H9 (cell line): ENCODE results near the gene HMGCS2. TPM values are rescaled to one million over a fixed set of nuclear protein-coding genes. Genes with fewer than 3 reads are reported as not detected.

Experiments used
- DNase-seq: peaks from one replicate; pipeline ENCODE4 v3.0.0-alpha.2; 2017
- H2AFZ ChIP-seq: one replicate; pipeline ENCODE4 v1.6.1; 2013; ENCODE audit warnings: mild to moderate bottlenecking, low read length, control low read depth, moderate library complexity
- H2AK5ac ChIP-seq: 2 replicates; pipeline ENCODE4 v1.6.1; 2013; ENCODE audit warnings: low read length, control low read depth, mixed read lengths; ENCODE audit not compliant: insufficient read length
- H2BK120ac ChIP-seq: one replicate; pipeline ENCODE4 v1.6.1; 2013; ENCODE audit warnings: low read depth, mild to moderate bottlenecking, low read length, control low read depth, inconsistent platforms; ENCODE audit not compliant: poor library complexity, severe bottlenecking
- H2BK12ac ChIP-seq: 2 replicates; pipeline ENCODE4 v1.6.1; 2013; ENCODE audit warnings: low read length, control low read depth, mixed read lengths, low read depth; ENCODE audit not compliant: insufficient read length
- H2BK15ac ChIP-seq: 2 replicates; pipeline ENCODE4 v1.6.1; 2013; ENCODE audit warnings: low read depth, low read length, control low read depth
- H2BK20ac ChIP-seq: one replicate; pipeline ENCODE4 v1.6.1; 2013; ENCODE audit warnings: low read depth, mild to moderate bottlenecking, low read length, control low read depth, inconsistent platforms; ENCODE audit not compliant: poor library complexity, severe bottlenecking
- H2BK5ac ChIP-seq: 2 replicates; pipeline ENCODE4 v1.6.1; 2013; ENCODE audit warnings: low read length, control low read depth, mixed read lengths; ENCODE audit not compliant: insufficient read length
- H3K14ac ChIP-seq: 2 replicates; pipeline ENCODE4 v1.6.1; 2013; ENCODE audit warnings: low read length, control low read depth; ENCODE audit not compliant: insufficient read depth
- H3K18ac ChIP-seq: 2 replicates; pipeline ENCODE4 v1.6.1; 2013; ENCODE audit warnings: low read depth, mild to moderate bottlenecking, mixed read lengths, low read length, control low read depth; ENCODE audit not compliant: insufficient read length
- H3K23ac ChIP-seq: 2 replicates; pipeline ENCODE4 v1.6.1; 2013; ENCODE audit warnings: low read length, control low read depth, mixed read lengths, low read depth; ENCODE audit not compliant: insufficient read length
- H3K23me2 ChIP-seq: 2 replicates; pipeline ENCODE4 v1.6.1; 2013; ENCODE audit warnings: low read depth, mild to moderate bottlenecking, mixed read lengths, low read length, control low read depth; ENCODE audit not compliant: insufficient read length, poor library complexity, severe bottlenecking
- H3K27ac ChIP-seq: 2 replicates; pipeline ENCODE4 v1.5.1; 2013; ENCODE audit warnings: low read length, control low read depth, mixed read lengths, low read depth; ENCODE audit not compliant: insufficient read length
- H3K27me3 ChIP-seq: 2 replicates; pipeline ENCODE4 v1.6.1; 2013; ENCODE audit warnings: low read length, control low read depth, inconsistent platforms; ENCODE audit not compliant: insufficient read depth
- H3K4ac ChIP-seq: 2 replicates; pipeline ENCODE4 v1.6.1; 2013; ENCODE audit warnings: low read depth, mild to moderate bottlenecking, control low read depth, inconsistent platforms, low read length, moderate library complexity
- H3K4me1 ChIP-seq: 2 replicates; pipeline ENCODE4 v1.6.1; 2013; ENCODE audit warnings: low read length, control low read depth, inconsistent platforms; ENCODE audit not compliant: insufficient read depth
- H3K4me2 ChIP-seq: 2 replicates; pipeline ENCODE4 v1.6.1; 2013; ENCODE audit warnings: low read length, control low read depth, mixed read lengths; ENCODE audit not compliant: insufficient read length, insufficient read depth
- H3K56ac ChIP-seq: 2 replicates; pipeline ENCODE4 v1.6.1; 2013; ENCODE audit warnings: low read depth, mild to moderate bottlenecking, mixed read lengths, low read length, control low read depth; ENCODE audit not compliant: insufficient read length
- H3K79me1 ChIP-seq: 2 replicates; pipeline ENCODE4 v1.6.1; 2013; ENCODE audit warnings: low read depth, mild to moderate bottlenecking, moderate library complexity, low read length, control low read depth, inconsistent platforms; ENCODE audit not compliant: insufficient read depth, poor library complexity, severe bottlenecking
- H3K79me2 ChIP-seq: 2 replicates; pipeline ENCODE4 v1.6.1; 2013; ENCODE audit warnings: low read length, control low read depth, inconsistent platforms; ENCODE audit not compliant: insufficient read depth
- H3K9ac ChIP-seq: 2 replicates; pipeline ENCODE4 v1.6.1; 2013; ENCODE audit warnings: low read length, control low read depth, mixed read lengths; ENCODE audit not compliant: insufficient read length; ENCODE audit errors: extremely low read depth
- H3K9me3 ChIP-seq: one replicate; pipeline ENCODE4 v1.6.1; 2013; ENCODE audit warnings: low read depth, low read length, inconsistent platforms; ENCODE audit not compliant: control insufficient read depth
- H3T11ph ChIP-seq: one replicate; pipeline ENCODE4 v1.6.1; 2013; ENCODE audit warnings: mild to moderate bottlenecking, low read length, control low read depth, inconsistent platforms
- H4K20me1 ChIP-seq: one replicate; pipeline ENCODE4 v1.6.1; 2013; ENCODE audit not compliant: control insufficient read depth, insufficient read length, insufficient read depth
- H4K5ac ChIP-seq: 2 replicates; pipeline ENCODE4 v1.6.1; 2013; ENCODE audit warnings: low read depth, mild to moderate bottlenecking, mixed read lengths, low read length, control low read depth; ENCODE audit not compliant: insufficient read length
- H4K8ac ChIP-seq: replicated peaks from 2 replicates; pipeline ENCODE4 v1.6.1; 2013; ENCODE audit warnings: low read length, control low read depth, mixed read lengths, low read depth; ENCODE audit not compliant: insufficient read length
- H4K91ac ChIP-seq: 2 replicates; pipeline ENCODE4 v1.6.1; 2013; ENCODE audit warnings: low read depth, mild to moderate bottlenecking, moderate library complexity, mixed read lengths, low read length, control low read depth; ENCODE audit not compliant: insufficient read length
- H3K27ac Mint-ChIP-seq, 3 experiments: 2 replicates in 2 of 3; 3 replicates in 1 of 3; pipeline ENCODE4 v1.8.0; 2020 to 2021; ENCODE audit warnings: mixed read lengths in 3 of 3, mild to moderate bottlenecking in 1 of 3, moderate library complexity in 1 of 3
- H3K27me3 Mint-ChIP-seq: 2 replicates; pipeline ENCODE4 v1.8.0; 2021; ENCODE audit warnings: low read depth, mild to moderate bottlenecking, moderate library complexity, mixed read lengths
- H3K36me3 Mint-ChIP-seq, 3 experiments: 2 replicates in 2 of 3; 3 replicates in 1 of 3; pipeline ENCODE4 v1.8.0; 2020 to 2021; ENCODE audit warnings: low read depth in 3 of 3, mixed read lengths in 3 of 3; ENCODE audit not compliant: insufficient read depth in 1 of 3
- H3K4me1 Mint-ChIP-seq, 2 experiments: 2 replicates each; pipeline ENCODE4 v1.8.0; 2020; ENCODE audit warnings: mixed read lengths in 2 of 2
- H3K4me3 Mint-ChIP-seq, 2 experiments: 2 replicates in 1 of 2; 3 replicates in 1 of 2; pipeline ENCODE4 v1.8.0; 2020 to 2021; ENCODE audit warnings: mild to moderate bottlenecking in 2 of 2, mixed read lengths in 2 of 2, moderate library complexity in 1 of 2
- H3K9me3 Mint-ChIP-seq, 2 experiments: 2 replicates in 1 of 2; 3 replicates in 1 of 2; pipeline ENCODE4 v1.8.0; 2020; ENCODE audit warnings: mild to moderate bottlenecking in 2 of 2, mixed read lengths in 2 of 2, moderate library complexity in 1 of 2
- WGBS: extraction: QIAGEN DNeasy Blood & Tissue Kit; methylation state at CpG from one replicate; pipeline ENCODE4 v1.1.7; 2013; ENCODE audit warnings: missing lambda C conversion rate, low lambda C conversion rate, mixed read lengths; ENCODE audit not compliant: insufficient read length; ENCODE audit errors: extremely low coverage; 5-methylcytosine and 5-hydroxymethylcytosine counted together
- total RNA-seq: library from RNA; stranded (reverse); gene quantifications from 2 replicates; pipeline ENCODE4 v1.2.1, GENCODE V29; 2021
- TF ChIP-seq, protein P1 (sequence below): fragments of 200-600 bp; sonication (generic); conservative IDR thresholded peaks from 3 replicates; pipeline ENCODE4 v1.8.0; 2021; ENCODE audit warnings: antibody characterized with exemption, mild to moderate bottlenecking

HMGCS2 gene
- total RNA-seq, 1 experiment from 2014 or later, result not detected

- H2BK12ac ChIP-seq, result no peak overlapping the region
- peaks cover 7 to 10% of the 10 kb centered on the region in 2 experiments for H3K4me1 Mint-ChIP-seq
Measured at GRCh38 chr1:119725626-119726025, 43.1 kb downstream of the HMGCS2 start.

More at GRCh38 chr1:119725626-119726025, 43.1 kb downstream of the HMGCS2 start:
- H2BK20ac ChIP-seq, result no peak overlapping the region
- H2BK120ac ChIP-seq, result no peak overlapping the region
- Mint-ChIP-seq H3K36me3 (peaks cover 92 to 98% (median 98%) of the 10 kb centered on the region in 3 experiments), H3K9me3 (no peaks in the 10 kb centered on the region), H3K27ac (peak overlapping the region in 2 of 3 experiments; percentile 5 to 68; a peak in 3 of 7 replicates), H3K27me3 (no peaks in the 10 kb centered on the region), H3K4me3 (no peak overlapping the region)
- no peak overlapping the region for H3K9ac ChIP-seq
- peaks cover 21% of the 10 kb centered on the region for H3K79me1 ChIP-seq
- H3K23ac ChIP-seq, result no peak overlapping the region
- no peak overlapping the region for H3K4me2 ChIP-seq
- WGBS, result no CpG with 5 or more reads among the region's 5 CpGs
- no peak overlapping the region for H3K14ac ChIP-seq
- H4K91ac ChIP-seq, result no peak overlapping the region
- DNase-seq, result no peak
- no peaks in the 10 kb centered on the region for H3K27me3 ChIP-seq
- H4K5ac ChIP-seq, result no peak overlapping the region
- TF ChIP-seq, protein P1, sequence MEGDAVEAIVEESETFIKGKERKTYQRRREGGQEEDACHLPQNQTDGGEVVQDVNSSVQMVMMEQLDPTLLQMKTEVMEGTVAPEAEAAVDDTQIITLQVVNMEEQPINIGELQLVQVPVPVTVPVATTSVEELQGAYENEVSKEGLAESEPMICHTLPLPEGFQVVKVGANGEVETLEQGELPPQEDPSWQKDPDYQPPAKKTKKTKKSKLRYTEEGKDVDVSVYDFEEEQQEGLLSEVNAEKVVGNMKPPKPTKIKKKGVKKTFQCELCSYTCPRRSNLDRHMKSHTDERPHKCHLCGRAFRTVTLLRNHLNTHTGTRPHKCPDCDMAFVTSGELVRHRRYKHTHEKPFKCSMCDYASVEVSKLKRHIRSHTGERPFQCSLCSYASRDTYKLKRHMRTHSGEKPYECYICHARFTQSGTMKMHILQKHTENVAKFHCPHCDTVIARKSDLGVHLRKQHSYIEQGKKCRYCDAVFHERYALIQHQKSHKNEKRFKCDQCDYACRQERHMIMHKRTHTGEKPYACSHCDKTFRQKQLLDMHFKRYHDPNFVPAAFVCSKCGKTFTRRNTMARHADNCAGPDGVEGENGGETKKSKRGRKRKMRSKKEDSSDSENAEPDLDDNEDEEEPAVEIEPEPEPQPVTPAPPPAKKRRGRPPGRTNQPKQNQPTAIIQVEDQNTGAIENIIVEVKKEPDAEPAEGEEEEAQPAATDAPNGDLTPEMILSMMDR, result no peak
- peaks cover 7% of the 10 kb centered on the region; the same call in 1 of the 2 replicates for H3K79me2 ChIP-seq
- no peak overlapping the region for H2BK15ac ChIP-seq
- no peaks in the 10 kb centered on the region; the same call in 1 of the 2 replicates for H3K4me1 ChIP-seq
- no peak overlapping the region for H4K8ac ChIP-seq
- no peak overlapping the region for H3K56ac ChIP-seq
- no peak overlapping the region for H3K18ac ChIP-seq
- H2AFZ ChIP-seq, result no peak overlapping the region
- no peak overlapping the region for H3K27ac ChIP-seq
- no peak overlapping the region for H3T11ph ChIP-seq
- H4K20me1 ChIP-seq, result peaks cover 3% of the 10 kb centered on the region
- no peak overlapping the region for H2AK5ac ChIP-seq
- H3K23me2 ChIP-seq, result no peaks in the 10 kb centered on the region
- no peak overlapping the region for H2BK5ac ChIP-seq
- no peak overlapping the region for H3K4ac ChIP-seq
- no peaks in the 10 kb centered on the region for H3K9me3 ChIP-seq
